Thyroid gland (tissue), 4 donors: ENCODE measurements around the gene SDHAF4. TPM values are rescaled to one million over a fixed set of nuclear protein-coding genes. Genes with fewer than 3 reads are reported as not detected.

ENCODE experiments used
- DNase-seq, 2 donors: peaks; one replicate each; pipeline ENCODE4 v3.0.0-alpha.2; 2019
- H3K27ac ChIP-seq, 3 donors: fragments of 200-600 bp; sonication (generic); 1 replicate in 2 of 3; 2 replicates in 1 of 3; pipeline ENCODE4 v1.5.1; 2016 to 2019; ENCODE audit warnings: mild to moderate bottlenecking in 1 of 3, moderate library complexity in 1 of 3
- H3K27me3 ChIP-seq: fragments of 200-600 bp; sonication (generic); one replicate; pipeline ENCODE4 v1.5.1; 2019
- H3K36me3 ChIP-seq, 2 donors: fragments of 200-600 bp; sonication (generic); one replicate each; pipeline ENCODE4 v1.5.1; 2016 to 2019
- H3K4me1 ChIP-seq, 2 donors: fragments of 200-600 bp; sonication (generic); one replicate each; pipeline ENCODE4 v1.5.1; 2017 to 2019
- H3K4me3 ChIP-seq, 3 donors: fragments of 200-600 bp; sonication (generic); replicated peaks in 1 of 3; 1 replicate in 2 of 3; 2 replicates in 1 of 3; pipeline ENCODE4 v1.5.1; 2016; ENCODE audit warnings: mild to moderate bottlenecking in 1 of 3
- H3K9me3 ChIP-seq: fragments of 200-600 bp; sonication (generic); one replicate; pipeline ENCODE4 v1.5.1; 2017
- CTCF ChIP-seq, 6 experiments: fragments of 200-600 bp in 3 of 6; fragments of 450-650 bp in 3 of 6; sonication (generic) in 3 of 6; IDR thresholded peaks; one replicate each; pipeline ENCODE4 v1.5.1; 2016 to 2019; ENCODE audit warnings: antibody characterized with exemption in 6 of 6, mild to moderate bottlenecking in 2 of 6, inconsistent platforms in 1 of 6, moderate library complexity in 1 of 6
- POLR2A ChIP-seq, 2 donors: fragments of 450-650 bp; IDR thresholded peaks; one replicate each; pipeline ENCODE4 v1.6.1; 2017; ENCODE audit warnings: antibody characterized with exemption in 2 of 2, mild to moderate bottlenecking in 2 of 2, moderate library complexity in 1 of 2
- WGBS, 2 donors: methylation state at CpG; one replicate each; pipeline ENCODE4 v1.1.5; 2017; 5-methylcytosine and 5-hydroxymethylcytosine counted together
- intact Hi-C: fragments of 100-400 bp; cut with DNase I; formaldehyde crosslinking; loops from one replicate; pipeline ENCODE4 v1.15.1; 2023
- total RNA-seq, 4 donors: library from RNA; depleted of rRNA; stranded (reverse); fragments of >200 nt; gene quantifications; one replicate each; pipeline ENCODE4 v1.2.3, GENCODE V29; 2016

SDHAF4 gene
- total RNA-seq, 4 donors from 2014 or later, result 4.3 to 19.2 (median 9.9) TPM

- H3K9me3 ChIP-seq, result no peaks in the 10 kb centered on the region
- no peak overlapping the region for H3K27ac ChIP-seq
- H3K4me1 ChIP-seq, result no peaks in the 10 kb centered on the region
- H3K4me3 ChIP-seq, result no peak overlapping the region
- intact Hi-C loops, result no loop called here
- no peaks in the 10 kb centered on the region for H3K36me3 ChIP-seq
- DNase-seq, result no peak
- H3K27me3 ChIP-seq, result no peaks in the 10 kb centered on the region
- 80 to 85% methylated on average over 3 of the region's 3 CpGs for WGBS, 2 donors
- no peak for TF ChIP-seq POLR2A (IDR thresholded peaks at IDR 0.05)
- TF ChIP-seq CTCF (IDR thresholded peaks at IDR 0.05), result no peak
Observed at GRCh38 chr6:70616728-70617260, 50.1 kb downstream of the SDHAF4 start.

GRCh38 chr6:70620746-70621145 lies 54.0 kb downstream of the SDHAF4 start:
- Histone ChIP-seq H3K4me1 (no peaks in the 10 kb centered on the region), H3K27me3 (no peaks in the 10 kb centered on the region), H3K36me3 (no peaks in the 10 kb centered on the region), H3K9me3 (no peaks in the 10 kb centered on the region), H3K27ac (no peak overlapping the region), H3K4me3 (no peak overlapping the region)
- WGBS, 2 donors, result 93 to 98% methylated on average over 1 of the region's 1 CpG
- TF ChIP-seq POLR2A (IDR thresholded peaks at IDR 0.05) (no peak), CTCF (IDR thresholded peaks at IDR 0.05) (no peak)
- no peak for DNase-seq
- intact Hi-C loops, result no loop called here

- no peak for DNase-seq
Observed at GRCh38 chr6:70622461-70622860, 55.7 kb downstream of the SDHAF4 start.

GRCh38 chr6:70625436-70625835 lies 58.7 kb downstream of the SDHAF4 start:
- intact Hi-C loops, result no loop called here
- no peak overlapping the region for H3K4me3 ChIP-seq
- TF ChIP-seq CTCF (IDR thresholded peaks at IDR 0.05), result no peak
- TF ChIP-seq POLR2A (IDR thresholded peaks at IDR 0.05), result no peak
- no peaks in the 10 kb centered on the region for H3K36me3 ChIP-seq
- DNase-seq, result no peak
- H3K9me3 ChIP-seq, result no peaks in the 10 kb centered on the region
- H3K4me1 ChIP-seq, result no peaks in the 10 kb centered on the region
- no peaks in the 10 kb centered on the region for H3K27me3 ChIP-seq
- no peak overlapping the region for H3K27ac ChIP-seq

More at GRCh38 chr6:70622461-70622860, 55.7 kb downstream of the SDHAF4 start:
- WGBS, 2 donors, result 73 to 79% methylated on average over 1 of the region's 1 CpG
- intact Hi-C loops, result no loop called here
- no peak overlapping the region for H3K27ac ChIP-seq
- H3K9me3 ChIP-seq, result no peaks in the 10 kb centered on the region
- TF ChIP-seq CTCF (IDR thresholded peaks at IDR 0.05) (no peak), POLR2A (IDR thresholded peaks at IDR 0.05) (no peak)
- no peaks in the 10 kb centered on the region for H3K36me3 ChIP-seq
- H3K4me3 ChIP-seq, result no peak overlapping the region
- H3K27me3 ChIP-seq, result no peaks in the 10 kb centered on the region
- H3K4me1 ChIP-seq, result no peaks in the 10 kb centered on the region

- H3K4me1 ChIP-seq, result no peaks in the 10 kb centered on the region
- no peak overlapping the region for H3K27ac ChIP-seq
- TF ChIP-seq POLR2A (IDR thresholded peaks at IDR 0.05), result no peak
- TF ChIP-seq CTCF (IDR thresholded peaks at IDR 0.05), result no peak
- intact Hi-C loops, result no loop called here
- H3K4me3 ChIP-seq, result no peak overlapping the region
- H3K27me3 ChIP-seq, result no peaks in the 10 kb centered on the region
- H3K36me3 ChIP-seq, result no peaks in the 10 kb centered on the region
- 95 to 97% methylated on average over 31 to 35 of the region's 36 CpGs for WGBS, 2 donors
- no peak for DNase-seq
- H3K9me3 ChIP-seq, result no peaks in the 10 kb centered on the region
Observed at GRCh38 chr6:70627500-70628254, 60.9 kb downstream of the SDHAF4 start.
